Osteoblast (primary cell): ENCODE results near the gene EHD2. TPM values are rescaled to one million over a fixed set of nuclear protein-coding genes. Genes with fewer than 3 reads are reported as not detected.

Source experiments
- DNase-seq: peaks from one replicate; pipeline ENCODE4 v3.0.0; 2011; ENCODE audit warnings: low spot score, mixed read lengths; ENCODE audit not compliant: insufficient read length; ENCODE audit errors: missing footprints
- H2AFZ ChIP-seq: 2 replicates; pipeline ENCODE4 v1.6.0; 2011; ENCODE audit warnings: mild to moderate bottlenecking, low read length
- H3K27ac ChIP-seq: 2 replicates; pipeline ENCODE4 v1.5.1; 2011; ENCODE audit warnings: mild to moderate bottlenecking, low read depth, low read length, moderate library complexity
- H3K27me3 ChIP-seq: 2 replicates; pipeline ENCODE4 v1.6.0; 2012; ENCODE audit warnings: mild to moderate bottlenecking, control low read depth, inconsistent platforms, low read length, moderate library complexity; ENCODE audit not compliant: insufficient read depth
- H3K36me3 ChIP-seq: 2 replicates; pipeline ENCODE4 v1.5.1; 2011; ENCODE audit warnings: mild to moderate bottlenecking, low read length, control low read depth, moderate library complexity; ENCODE audit not compliant: insufficient read depth
- H3K4me1 ChIP-seq: 2 replicates; pipeline ENCODE4 v1.5.1; 2011; ENCODE audit warnings: mild to moderate bottlenecking, low read length, control low read depth, moderate library complexity; ENCODE audit not compliant: insufficient read depth
- H3K4me2 ChIP-seq: 2 replicates; pipeline ENCODE4 v1.6.0; 2011; ENCODE audit warnings: mild to moderate bottlenecking, low read length; ENCODE audit not compliant: insufficient read depth
- H3K4me3 ChIP-seq: fragments of 200-600 bp; sonication (generic); 3 replicates; pipeline ENCODE4 v1.5.1; 2012; ENCODE audit warnings: mild to moderate bottlenecking, low read length, inconsistent platforms; ENCODE audit not compliant: insufficient read depth
- H3K79me2 ChIP-seq: 2 replicates; pipeline ENCODE4 v1.6.0; 2012; ENCODE audit warnings: mild to moderate bottlenecking, low read length, control low read depth, inconsistent platforms; ENCODE audit not compliant: insufficient read depth
- H3K9me3 ChIP-seq: 2 replicates; pipeline ENCODE4 v1.5.1; 2011; ENCODE audit warnings: low read depth, low read length, control low read depth
- H4K20me1 ChIP-seq: 2 replicates; pipeline ENCODE4 v1.6.0; 2012; ENCODE audit warnings: mild to moderate bottlenecking, low read length, control low read depth; ENCODE audit not compliant: insufficient read depth
- CTCF ChIP-seq: IDR thresholded peaks from 2 replicates; pipeline ENCODE4 v1.5.1; 2011; ENCODE audit warnings: mild to moderate bottlenecking, low read depth, low read length, moderate library complexity; ENCODE audit errors: extremely low read depth
- total RNA-seq: library from RNA; depleted of rRNA; stranded (reverse); fragments of >200 nt; gene quantifications from 2 replicates; pipeline ENCODE4 v1.2.3, GENCODE V29; 2012

Gene EHD2
- total RNA-seq, 1 donor: 144 TPM

- no peaks in the 10 kb centered on the region for H3K9me3 ChIP-seq
- H3K4me2 ChIP-seq: no peak overlapping the region
- peaks cover 9% of the 10 kb centered on the region for H4K20me1 ChIP-seq
- no peak overlapping the region for H2AFZ ChIP-seq
- no peaks in the 10 kb centered on the region for H3K4me1 ChIP-seq
- H3K27me3 ChIP-seq: no peaks in the 10 kb centered on the region
- DNase-seq: peak; percentile 77
- H3K79me2 ChIP-seq: peaks cover 7% of the 10 kb centered on the region
- H3K4me3 ChIP-seq: no peak overlapping the region
- H3K27ac ChIP-seq: no peak overlapping the region
- no peak for TF ChIP-seq CTCF
- H3K36me3 ChIP-seq: peaks cover 29% of the 10 kb centered on the region
Measured at GRCh38 chr19:47679922-47680857, 33.0 kb upstream of the EHD2 start.

GRCh38 chr19:47680858-47681332, 32.3 kb upstream of the EHD2 start:
- no peaks in the 10 kb centered on the region for H3K4me1 ChIP-seq
- H3K27me3 ChIP-seq: no peaks in the 10 kb centered on the region
- H3K36me3 ChIP-seq: peaks cover 30% of the 10 kb centered on the region
- H3K9me3 ChIP-seq: no peaks in the 10 kb centered on the region
- H2AFZ ChIP-seq: no peak overlapping the region
- no peak overlapping the region for H3K27ac ChIP-seq
- TF ChIP-seq CTCF: no peak
- H3K79me2 ChIP-seq: peaks cover 8% of the 10 kb centered on the region
- H3K4me2 ChIP-seq: no peak overlapping the region
- H3K4me3 ChIP-seq: no peak overlapping the region
- DNase-seq: peak; percentile 66
- H4K20me1 ChIP-seq: peaks cover 9% of the 10 kb centered on the region

- H3K9me3 ChIP-seq: no peaks in the 10 kb centered on the region
- H3K79me2 ChIP-seq: peaks cover 8% of the 10 kb centered on the region
- no peak overlapping the region for H3K4me2 ChIP-seq
- H4K20me1 ChIP-seq: peaks cover 9% of the 10 kb centered on the region
- no peaks in the 10 kb centered on the region for H3K4me1 ChIP-seq
- no peak for TF ChIP-seq CTCF
- no peak overlapping the region for H2AFZ ChIP-seq
- peak; percentile 68 for DNase-seq
- no peaks in the 10 kb centered on the region for H3K27me3 ChIP-seq
- no peak overlapping the region for H3K4me3 ChIP-seq
- no peak overlapping the region for H3K27ac ChIP-seq
- peaks cover 33% of the 10 kb centered on the region for H3K36me3 ChIP-seq
Measured at GRCh38 chr19:47681388-47681787, 31.8 kb upstream of the EHD2 start.

GRCh38 chr19:47681936-47682335, 31.3 kb upstream of the EHD2 start:
- H4K20me1 ChIP-seq: peaks cover 9% of the 10 kb centered on the region
- H2AFZ ChIP-seq: no peak overlapping the region
- no peak for TF ChIP-seq CTCF
- peaks cover 30% of the 10 kb centered on the region for H3K36me3 ChIP-seq
- no peaks in the 10 kb centered on the region for H3K27me3 ChIP-seq
- no peak overlapping the region for H3K4me2 ChIP-seq
- no peak overlapping the region for H3K4me3 ChIP-seq
- H3K27ac ChIP-seq: no peak overlapping the region
- no peaks in the 10 kb centered on the region for H3K4me1 ChIP-seq
- H3K79me2 ChIP-seq: peaks cover 8% of the 10 kb centered on the region
- H3K9me3 ChIP-seq: no peaks in the 10 kb centered on the region
- peak; percentile 25 for DNase-seq
